Natural killer cell (primary cell): ENCODE results near the gene TULP4. TPM values are rescaled to one million over a fixed set of nuclear protein-coding genes. Genes with fewer than 3 reads are reported as not detected.

ENCODE experiments used
- ATAC-seq, 3 donors: fragments of 150-1000 bp in 2 of 3; fragments of 200-7000 bp in 1 of 3; cut with Tn5 transposase; 1 replicate in 1 of 3; 2 replicates in 2 of 3; pipeline ENCODE4 v1.10.0; 2021; ENCODE audit warnings: mild to moderate bottlenecking in 2 of 3, moderate library complexity in 2 of 3
- DNase-seq, 2 donors: peaks; one replicate each; pipeline versions ENCODE4 v3.0.0 to v3.0.0-alpha.2; 2013 to 2021; ENCODE audit warnings: mixed read lengths in 1 of 2
- H3K27ac ChIP-seq: one replicate; pipeline ENCODE4 v1.5.1; 2013; ENCODE audit warnings: mild to moderate bottlenecking, low read length
- H3K27me3 ChIP-seq: one replicate; pipeline ENCODE4 v1.6.1; 2013; ENCODE audit warnings: low read length; ENCODE audit not compliant: control insufficient read depth, insufficient read depth
- H3K36me3 ChIP-seq: one replicate; pipeline ENCODE4 v1.6.1; 2013; ENCODE audit warnings: low read length; ENCODE audit not compliant: control insufficient read depth, insufficient read depth
- H3K4me1 ChIP-seq: one replicate; pipeline ENCODE4 v1.6.1; 2013; ENCODE audit warnings: low read length; ENCODE audit not compliant: control insufficient read depth, insufficient read depth
- H3K4me3 ChIP-seq: one replicate; pipeline ENCODE4 v1.5.1; 2013; ENCODE audit warnings: low read length
- H3K9me3 ChIP-seq: one replicate; pipeline ENCODE4 v1.6.1; 2013; ENCODE audit warnings: low read length; ENCODE audit not compliant: control insufficient read depth, insufficient read depth
- H3K27ac Mint-ChIP-seq, 2 donors: one replicate each; pipeline ENCODE4 v1.8.0; 2022; ENCODE audit warnings: mild to moderate bottlenecking in 2 of 2, mixed read lengths in 2 of 2, moderate library complexity in 1 of 2
- H3K27me3 Mint-ChIP-seq, 2 donors: one replicate each; pipeline ENCODE4 v1.8.0; 2022; ENCODE audit warnings: low read depth in 2 of 2, mixed read lengths in 2 of 2
- H3K36me3 Mint-ChIP-seq: one replicate; pipeline ENCODE4 v1.8.0; 2022; ENCODE audit warnings: mixed read lengths
- H3K4me1 Mint-ChIP-seq, 2 donors: one replicate each; pipeline ENCODE4 v1.8.0; 2022; ENCODE audit warnings: mixed read lengths in 2 of 2
- H3K4me3 Mint-ChIP-seq: one replicate; pipeline ENCODE4 v1.8.0; 2022; ENCODE audit warnings: mild to moderate bottlenecking, moderate library complexity, mixed read lengths
- H3K9me3 Mint-ChIP-seq, 2 donors: one replicate each; pipeline ENCODE4 v1.8.0; 2022; ENCODE audit warnings: mixed read lengths in 2 of 2
- CTCF ChIP-seq: fragments of 200-600 bp; IDR thresholded peaks from one replicate; pipeline ENCODE4 v1.8.0; 2022; ENCODE audit warnings: antibody characterized with exemption
- WGBS: methylation state at CpG from one replicate; pipeline ENCODE4 v1.1.7; 2013; ENCODE audit warnings: missing lambda C conversion rate; ENCODE audit not compliant: insufficient coverage; 5-methylcytosine and 5-hydroxymethylcytosine counted together
- intact Hi-C: fragments of 100-400 bp; cut with micrococcal nuclease; formaldehyde crosslinking; loops from one replicate; pipeline ENCODE4 v1.14.2; 2022
- total RNA-seq, 4 donors: library from RNA; stranded (reverse); fragments of 120-200 nt in 1 of 4; gene quantifications; one replicate each; pipeline versions ENCODE4 v1.2.3 to v1.2.4, GENCODE V29; 2013 to 2022

Gene TULP4
- total RNA-seq, 3 donors from 2014 or later (not counting 1 experiment from before 2014, with no cell fraction given), result 75.2 to 89.5 (median 88.3) TPM

DNA sequence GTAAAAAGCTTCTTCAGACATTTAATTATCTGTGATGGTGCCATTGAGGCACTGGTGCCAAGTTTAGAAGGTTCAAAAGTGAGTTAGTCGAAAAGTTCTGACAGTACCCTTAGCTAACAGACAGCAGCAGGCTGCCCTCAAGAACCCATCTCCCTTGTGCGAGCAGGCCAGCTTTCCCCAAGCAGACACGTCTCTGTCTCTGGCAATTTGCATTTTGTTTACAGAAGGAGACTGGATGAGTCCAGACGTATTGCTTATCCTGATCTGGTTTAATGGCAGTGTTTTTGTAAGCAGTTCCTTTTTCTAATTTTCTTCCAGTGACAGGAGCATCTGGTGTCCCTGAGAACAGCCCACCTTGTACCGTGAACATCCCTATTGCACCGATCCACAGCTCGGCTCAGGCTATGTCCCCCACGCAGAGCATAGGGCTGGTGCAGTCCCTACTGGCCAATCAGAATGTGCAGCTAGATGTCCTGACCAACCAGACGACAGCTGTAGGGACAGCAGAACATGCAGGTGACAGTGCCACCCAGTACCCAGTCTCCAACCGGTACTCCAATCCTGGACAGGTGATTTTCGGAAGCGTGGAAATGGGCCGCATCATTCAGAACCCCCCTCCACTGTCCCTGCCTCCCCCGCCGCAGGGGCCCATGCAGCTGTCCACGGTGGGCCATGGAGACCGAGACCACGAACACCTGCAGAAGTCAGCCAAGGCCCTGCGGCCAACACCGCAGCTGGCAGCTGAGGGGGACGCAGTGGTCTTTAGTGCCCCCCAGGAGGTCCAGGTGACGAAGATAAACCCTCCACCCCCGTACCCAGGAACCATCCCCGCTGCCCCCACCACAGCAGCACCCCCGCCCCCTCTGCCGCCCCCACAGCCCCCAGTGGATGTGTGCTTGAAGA lies 189.3 kb downstream of the TULP4 start:
- peaks cover 0 to 6% of the 10 kb centered on the region in 2 donors for H3K4me1 Mint-ChIP-seq
- DNase-seq, result no peak
- 97% methylated on average over 21 of the region's 26 CpGs for WGBS
- H3K4me1 ChIP-seq, result no peaks in the 10 kb centered on the region
- H3K9me3 ChIP-seq, result no peaks in the 10 kb centered on the region
- no peak overlapping the region for H3K4me3 ChIP-seq
- no peaks in the 10 kb centered on the region for H3K27me3 Mint-ChIP-seq
- H3K27ac ChIP-seq, result no peak overlapping the region
- H3K27me3 ChIP-seq, result no peaks in the 10 kb centered on the region
- H3K4me3 Mint-ChIP-seq, result no peak overlapping the region
- peaks cover 29% of the 10 kb centered on the region for H3K36me3 ChIP-seq
- peaks cover 8% of the 10 kb centered on the region for H3K36me3 Mint-ChIP-seq
- ATAC-seq, result no peak
- no peak overlapping the region for H3K27ac Mint-ChIP-seq
- no peaks in the 10 kb centered on the region for H3K9me3 Mint-ChIP-seq
- intact Hi-C loops, result no loop called here
- TF ChIP-seq CTCF, result no peak

DNA sequence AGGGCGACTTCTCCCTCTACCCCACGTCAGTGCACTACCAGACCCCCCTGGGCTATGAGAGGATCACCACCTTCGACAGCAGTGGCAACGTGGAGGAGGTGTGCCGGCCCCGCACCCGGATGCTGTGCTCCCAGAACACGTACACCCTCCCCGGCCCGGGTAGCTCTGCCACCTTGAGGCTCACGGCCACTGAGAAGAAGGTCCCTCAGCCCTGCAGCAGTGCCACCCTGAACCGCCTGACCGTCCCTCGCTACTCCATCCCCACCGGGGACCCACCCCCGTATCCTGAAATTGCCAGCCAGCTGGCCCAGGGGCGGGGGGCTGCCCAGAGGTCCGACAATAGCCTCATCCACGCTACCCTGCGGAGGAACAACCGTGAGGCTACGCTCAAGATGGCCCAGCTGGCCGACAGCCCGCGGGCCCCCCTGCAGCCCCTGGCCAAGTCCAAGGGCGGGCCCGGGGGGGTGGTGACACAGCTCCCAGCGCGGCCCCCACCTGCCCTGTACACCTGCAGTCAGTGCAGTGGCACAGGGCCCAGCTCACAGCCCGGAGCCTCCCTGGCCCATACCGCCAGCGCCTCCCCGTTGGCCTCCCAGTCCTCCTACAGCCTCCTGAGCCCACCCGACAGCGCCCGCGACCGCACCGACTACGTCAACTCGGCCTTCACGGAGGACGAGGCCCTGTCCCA lies 190.1 kb downstream of the TULP4 start:
- Histone ChIP-seq H3K36me3 (peaks cover 28% of the 10 kb centered on the region), H3K27ac (no peak overlapping the region), H3K27me3 (no peaks in the 10 kb centered on the region), H3K9me3 (no peaks in the 10 kb centered on the region), H3K4me1 (no peaks in the 10 kb centered on the region), H3K4me3 (no peak overlapping the region)
- no peak for ATAC-seq
- Mint-ChIP-seq H3K36me3 (peaks cover 8% of the 10 kb centered on the region), H3K27ac (no peak overlapping the region), H3K9me3 (no peaks in the 10 kb centered on the region), H3K27me3 (no peaks in the 10 kb centered on the region), H3K4me3 (no peak overlapping the region), H3K4me1 (peaks cover 0 to 6% of the 10 kb centered on the region in 2 donors)
- no peak for TF ChIP-seq CTCF
- DNase-seq, result no peak
- 96% methylated on average over 42 of the region's 43 CpGs for WGBS
- intact Hi-C loops, result no loop called here

GRCh38 chr6:158503222-158503621 lies 191.0 kb downstream of the TULP4 start:
- no peaks in the 10 kb centered on the region for H3K4me1 ChIP-seq
- TF ChIP-seq CTCF, result no peak
- 95% methylated on average over 7 of the region's 7 CpGs for WGBS
- peaks cover 0 to 6% of the 10 kb centered on the region in 2 donors for H3K4me1 Mint-ChIP-seq
- no peaks in the 10 kb centered on the region for H3K9me3 Mint-ChIP-seq
- H3K27me3 Mint-ChIP-seq, result no peaks in the 10 kb centered on the region
- ATAC-seq (no peak), DNase-seq (no peak)
- no peak overlapping the region for H3K27ac ChIP-seq
- peaks cover 8% of the 10 kb centered on the region for H3K36me3 Mint-ChIP-seq
- H3K36me3 ChIP-seq, result peaks cover 24% of the 10 kb centered on the region
- H3K4me3 Mint-ChIP-seq, result no peak overlapping the region
- no peaks in the 10 kb centered on the region for H3K9me3 ChIP-seq
- peak overlapping the region in 1 of 2 donors; percentile 38 for H3K27ac Mint-ChIP-seq
- no peaks in the 10 kb centered on the region for H3K27me3 ChIP-seq
- intact Hi-C loops, result no loop called here
- H3K4me3 ChIP-seq, result no peak overlapping the region
